GM12892 (cell line): ENCODE results near the gene MACROD2.

ENCODE experiments used
- POLR2A ChIP-seq: IDR thresholded peaks from 2 replicates; pipeline ENCODE4 v1.6.1; 2011; ENCODE audit warnings: low read depth, low read length, control low read depth
- TAF1 ChIP-seq: IDR thresholded peaks from 2 replicates; pipeline ENCODE4 v1.6.1; 2011; ENCODE audit warnings: low read depth, mild to moderate bottlenecking, control low read depth, low read length, borderline replicate concordance

DNA sequence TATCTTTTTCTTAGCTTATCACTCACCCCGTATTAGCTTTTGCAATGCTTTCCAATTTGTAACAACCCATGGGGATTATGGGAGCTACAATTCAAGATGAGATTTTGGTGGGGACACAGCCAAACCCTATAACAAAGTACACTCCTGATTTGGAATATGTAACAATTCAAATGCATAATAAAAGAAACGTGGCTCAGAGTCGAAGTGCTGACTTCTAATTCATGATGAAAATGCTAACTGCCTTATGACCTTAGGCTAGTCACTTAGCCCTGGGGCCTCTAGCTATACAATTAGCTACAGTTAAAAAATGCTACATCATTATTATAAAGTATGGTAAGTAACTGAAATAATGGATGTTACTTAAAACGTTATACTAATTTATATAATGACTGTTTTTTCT lies 1297.1 kb downstream of the MACROD2 start:
- TF ChIP-seq TAF1 (no peak), POLR2A (no peak)
